Hematopoietic multipotent progenitor cell treated with erythropoietin and hydrocortisone succinate and interleukin-3 and kit ligand, for 6 days (in vitro differentiated cells): Measurements from ENCODE around the gene KRT15.
A peak's percentile ranks its signal among the peaks of the same experiment; 100 is the strongest.

ENCODE experiments used
- DNase-seq: peaks from one replicate; pipeline ENCODE4 v3.0.0-alpha.2; 2015

KRT15 gene

GRCh38 chr17:41503202-41503601 lies 15.5 kb downstream of the KRT15 start:
- DNase-seq = no peak

GRCh38 chr17:41500131-41500911 lies 18.4 kb downstream of the KRT15 start:
- DNase-seq = peak; percentile 83

GRCh38 chr17:41499714-41500113 lies 19.0 kb downstream of the KRT15 start:
- DNase-seq = no peak

- DNase-seq = peak; percentile 41
These were observed 20.4 kb downstream of the KRT15 start for GRCh38 chr17:41498276-41498675.

- peak; percentile 94 for DNase-seq
These were observed 21.7 kb downstream of the KRT15 start for GRCh38 chr17:41496803-41497484.

- DNase-seq = no peak
These were observed 24.2 kb downstream of the KRT15 start for GRCh38 chr17:41494524-41494923.

- peak; percentile 29 for DNase-seq
These were observed 25.9 kb downstream of the KRT15 start for GRCh38 chr17:41492771-41493170.

- no peak for DNase-seq
These were observed 26.3 kb downstream of the KRT15 start for GRCh38 chr17:41492351-41492750.

GRCh38 chr17:41491476-41491875 lies 27.2 kb downstream of the KRT15 start:
- no peak for DNase-seq

- DNase-seq = no peak
These were observed 28.4 kb downstream of the KRT15 start for GRCh38 chr17:41490000-41490990.

- no peak for DNase-seq
These were observed 29.2 kb downstream of the KRT15 start, which contains the start of gene KRT36 for GRCh38 chr17:41489531-41489930. Gene KRT36 (minus strand): TSS chr17:41489910. CDS start chr17:41489864, 46 bp downstream.

GRCh38 chr17:41486809-41487530 lies 31.7 kb downstream of the KRT15 start:
- DNase-seq = peak; percentile 67

GRCh38 chr17:41486316-41486715 lies 32.4 kb downstream of the KRT15 start:
- DNase-seq = no peak

- DNase-seq = no peak
These were observed 33.5 kb downstream of the KRT15 start for GRCh38 chr17:41484920-41485904.

- peak; percentile 35 for DNase-seq
These were observed 34.5 kb downstream of the KRT15 start for GRCh38 chr17:41483991-41484826.

GRCh38 chr17:41483531-41483930 lies 35.2 kb downstream of the KRT15 start:
- no peak for DNase-seq

GRCh38 chr17:41481036-41481435 lies 37.7 kb downstream of the KRT15 start, which contains the start of gene KRT35:
Gene KRT35 (minus strand): TSS chr17:41481151. CDS start chr17:41481097, 54 bp downstream.
- no peak for DNase-seq

GRCh38 chr17:41480581-41480980 lies 38.1 kb downstream of the KRT15 start:
- DNase-seq = no peak

GRCh38 chr17:41480136-41480535 lies 38.6 kb downstream of the KRT15 start:
- DNase-seq = no peak

GRCh38 chr17:41478237-41478636 lies 40.5 kb downstream of the KRT15 start:
- no peak for DNase-seq
